Activated T-helper 1 cell treated with Interleukin-2 at 50 U/mL for 16 hours (primary cell): ENCODE results near the gene ZSCAN22.
"Not testable (repeated sequence)": the region's sequence is repeated elsewhere in the genome, so short reads cannot be mapped to it uniquely, and the experiment has no call there.

ENCODE experiments used
- DNase-seq: peaks from one replicate; pipeline ENCODE4 v3.0.0-alpha.2; 2020; ENCODE audit warnings: low read depth

The ZSCAN22 gene

GRCh38 chr19:58326914-58327726 lies at the start of gene ZSCAN22:
Gene ZSCAN22, plus strand, starts transcription at chr19:58326994. Its CDS starts 7,809 bp downstream, at chr19:58334803.
- DNase-seq = peak; percentile 73

GRCh38 chr19:58277197-58277596 lies 49.6 kb upstream of the ZSCAN22 start:
- DNase-seq = no peak

GRCh38 chr19:58277748-58278540 lies 48.9 kb upstream of the ZSCAN22 start:
- DNase-seq = no peak

- peak; percentile 99 for DNase-seq
These were observed 48.2 kb upstream of the ZSCAN22 start, which contains the start of gene ZNF8 for GRCh38 chr19:58278541-58279041. Gene ZNF8, plus strand, starts transcription at chr19:58278955. Its CDS starts 127 bp downstream, at chr19:58279082.

- peak; percentile 6 for DNase-seq
These were observed 47.5 kb upstream of the ZSCAN22 start for GRCh38 chr19:58279042-58279924.

- no peak for DNase-seq
These were observed 46.9 kb upstream of the ZSCAN22 start for GRCh38 chr19:58279925-58280316.

- no peak for DNase-seq
These were observed 42.6 kb upstream of the ZSCAN22 start for GRCh38 chr19:58284199-58284598.

GRCh38 chr19:58291943-58292342 lies 34.9 kb upstream of the ZSCAN22 start:
- no peak for DNase-seq

GRCh38 chr19:58294743-58295374 lies 31.9 kb upstream of the ZSCAN22 start:
- DNase-seq = no peak

- no peak for DNase-seq
These were observed 30.7 kb upstream of the ZSCAN22 start for GRCh38 chr19:58296104-58296503.

GRCh38 chr19:58300620-58301019 lies 26.2 kb upstream of the ZSCAN22 start:
- DNase-seq = no peak

GRCh38 chr19:58304255-58304654 lies 22.5 kb upstream of the ZSCAN22 start:
- no peak for DNase-seq

- no peak for DNase-seq
These were observed 22.1 kb upstream of the ZSCAN22 start for GRCh38 chr19:58304748-58305064.

GRCh38 chr19:58305065-58305931 lies 21.5 kb upstream of the ZSCAN22 start, which contains the start of gene ERVK3-1:
Gene ERVK3-1, plus strand, starts transcription at chr19:58305377. Its CDS starts 6,792 bp downstream, at chr19:58312169.
- peak; percentile 92 for DNase-seq

GRCh38 chr19:58305932-58306323 lies 20.9 kb upstream of the ZSCAN22 start:
- no peak for DNase-seq

- no peak for DNase-seq
These were observed 19.1 kb upstream of the ZSCAN22 start for GRCh38 chr19:58307736-58308135.

GRCh38 chr19:58310685-58311084 lies 16.1 kb upstream of the ZSCAN22 start:
- DNase-seq = not testable (repeated sequence)

- no peak for DNase-seq
These were observed 15.4 kb upstream of the ZSCAN22 start for GRCh38 chr19:58311345-58311865.

- DNase-seq = no peak
These were observed 11.2 kb upstream of the ZSCAN22 start for GRCh38 chr19:58315580-58315979.

GRCh38 chr19:58317476-58318072 lies 9.2 kb upstream of the ZSCAN22 start:
- DNase-seq = no peak
